Measurements from ENCODE around the gene ZCCHC14.

- TF ChIP-seq CTCF (optimal IDR thresholded peaks at IDR 0.05 in 1 of 3, IDR thresholded peaks at IDR 0.05 in 1 of 3, conservative IDR thresholded peaks at IDR 0.05 in 1 of 3; ENCODE audit: extremely low read depth in 1 of 3, insufficient read depth in 2 of 3, low read length in 3 of 3) = no peak
- no peak for TF ChIP-seq EZH2 (IDR thresholded peaks at IDR 0.05; ENCODE audit: low read length)
Measured at GRCh38 chr16:87382023-87382785, 110.6 kb downstream of the ZCCHC14 start.

All from keratinocyte (primary cell).